GM03348 (cell line): ENCODE data around the gene PARG.
"Not testable (repeated sequence)": the region's sequence is repeated elsewhere in the genome, so short reads cannot be mapped to it uniquely, and the experiment has no call there.

Experiments used
- DNase-seq: peaks from one replicate; pipeline ENCODE4 v3.0.0; 2012; ENCODE audit warnings: low spot score

PARG gene

DNA sequence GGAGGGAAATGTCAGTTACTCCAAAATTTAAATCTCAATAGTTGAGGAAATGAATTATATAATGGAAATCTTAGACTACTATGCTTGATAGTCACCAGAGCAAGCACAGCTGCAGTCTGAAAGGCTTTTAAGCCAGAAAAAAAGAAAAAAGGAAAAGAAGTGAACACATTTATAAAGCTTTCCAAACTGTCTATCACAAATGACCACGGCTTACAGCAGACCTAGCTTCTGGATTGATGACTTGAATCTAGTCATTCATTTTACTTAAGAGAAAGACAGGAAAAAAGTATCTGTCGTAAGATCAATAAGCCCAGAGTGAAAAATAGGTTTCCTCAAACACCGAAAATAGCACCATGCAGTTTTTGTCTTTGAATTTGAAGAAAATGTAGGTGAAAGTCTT lies 111.8 kb downstream of the PARG start:
- DNase-seq = no peak

DNA sequence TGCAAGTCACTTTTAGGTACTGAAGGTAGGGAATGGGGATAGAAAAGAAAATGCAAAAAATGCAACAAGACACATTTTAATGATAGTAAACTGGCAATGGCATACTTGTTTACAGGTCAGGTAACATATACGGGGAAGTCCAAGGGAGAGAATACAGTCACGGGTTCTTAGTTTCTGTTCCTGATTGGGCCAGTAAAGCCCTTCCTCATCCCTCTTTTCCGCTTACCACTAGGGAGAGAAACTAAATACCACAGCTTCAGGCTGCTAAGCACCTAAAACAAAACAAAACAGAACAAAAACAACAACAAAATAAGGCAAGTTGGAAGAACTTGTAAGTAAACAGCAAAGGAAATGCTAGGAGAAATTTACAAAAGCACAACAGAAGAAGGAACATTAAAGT lies 114.5 kb downstream of the PARG start:
- no peak for DNase-seq

DNA sequence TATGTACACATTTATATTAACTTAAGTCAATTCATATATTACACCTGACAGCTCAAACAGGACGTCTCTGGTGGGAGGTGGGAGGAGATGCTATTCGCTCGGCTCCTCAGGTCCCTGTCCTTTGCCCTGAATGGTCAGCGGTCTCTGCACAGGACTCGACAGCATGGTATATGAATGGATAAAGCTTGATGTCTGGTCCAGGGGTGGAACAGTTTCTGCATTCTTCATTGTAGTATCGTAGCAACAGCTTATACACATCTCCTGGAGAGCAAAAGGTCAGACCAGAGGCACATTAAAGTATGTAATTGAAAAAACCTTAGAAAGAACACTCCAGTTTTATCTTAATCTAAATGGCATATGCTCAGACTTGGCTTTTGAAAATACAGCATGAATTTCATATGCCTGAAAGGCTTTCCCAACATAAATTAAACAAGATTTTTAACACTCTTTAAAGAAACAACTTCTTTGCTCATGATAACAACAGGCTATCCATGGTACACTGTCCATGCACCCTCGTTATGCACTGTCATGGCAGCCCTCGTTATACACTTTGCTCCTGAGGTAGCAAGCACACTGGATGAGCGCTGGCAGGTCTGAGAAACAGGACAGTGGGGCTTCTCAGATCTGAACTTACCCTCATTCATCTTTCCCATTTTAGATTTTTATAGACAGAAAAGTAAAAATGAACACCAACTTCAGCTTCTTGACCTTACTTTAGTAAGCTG lies 122.4 kb downstream of the PARG start:
- DNase-seq = no peak

DNA sequence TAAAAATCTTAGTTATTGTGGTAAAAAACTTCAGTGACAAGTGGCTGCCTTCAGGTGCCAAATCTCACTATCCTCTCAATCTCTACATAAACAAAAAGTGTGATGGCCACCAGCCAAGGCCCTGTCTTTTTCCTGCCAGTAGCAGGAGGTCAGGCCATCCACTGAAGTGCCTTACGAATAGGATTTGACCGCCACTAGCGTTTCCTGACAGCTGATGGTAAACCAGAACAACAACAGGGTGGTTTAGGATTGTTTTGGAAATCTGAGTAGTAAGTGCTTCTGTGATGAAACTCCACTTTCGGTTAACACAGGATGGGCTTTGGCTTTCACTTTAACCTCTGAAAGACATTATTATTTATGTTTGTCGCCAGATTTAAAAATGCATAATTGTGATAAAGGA lies 124.0 kb downstream of the PARG start:
- no peak for DNase-seq

DNA sequence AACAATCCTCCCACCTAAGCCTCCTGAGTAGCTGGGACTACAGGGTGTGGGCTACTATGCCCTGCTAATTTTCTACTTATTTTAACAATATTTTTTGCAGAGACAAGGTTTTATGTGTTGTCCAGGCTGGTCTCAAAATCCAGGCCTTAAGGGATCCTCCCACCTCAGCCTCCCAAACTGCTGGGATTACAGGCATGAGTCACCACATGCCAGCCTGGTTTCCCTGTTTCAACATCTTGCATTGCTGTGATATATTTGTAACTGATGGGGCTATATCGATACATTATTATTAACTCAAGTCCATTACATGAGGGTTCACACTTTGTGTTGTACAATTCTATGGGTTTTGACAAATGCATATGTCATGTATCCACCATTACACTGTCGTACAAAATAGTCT lies 137.8 kb downstream of the PARG start:
- no peak for DNase-seq

DNA sequence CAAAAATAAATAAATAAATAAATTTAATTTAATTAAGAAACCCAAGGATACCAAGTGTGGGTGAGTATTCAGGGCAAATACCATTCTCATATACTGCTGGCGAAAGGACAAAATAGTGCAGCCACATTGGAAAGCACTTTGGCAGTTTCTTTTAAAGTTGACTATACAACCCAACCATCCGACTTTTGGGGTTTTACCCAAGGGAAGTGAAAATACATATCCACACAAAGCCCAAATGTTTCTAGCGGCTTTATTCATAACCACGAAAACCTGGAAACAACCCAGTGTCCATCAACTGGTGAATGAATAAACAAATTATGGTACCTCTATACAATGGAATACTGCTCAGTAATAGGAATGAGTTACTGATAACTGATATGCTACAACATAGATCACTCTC lies 143.6 kb downstream of the PARG start:
- no peak for DNase-seq

DNA sequence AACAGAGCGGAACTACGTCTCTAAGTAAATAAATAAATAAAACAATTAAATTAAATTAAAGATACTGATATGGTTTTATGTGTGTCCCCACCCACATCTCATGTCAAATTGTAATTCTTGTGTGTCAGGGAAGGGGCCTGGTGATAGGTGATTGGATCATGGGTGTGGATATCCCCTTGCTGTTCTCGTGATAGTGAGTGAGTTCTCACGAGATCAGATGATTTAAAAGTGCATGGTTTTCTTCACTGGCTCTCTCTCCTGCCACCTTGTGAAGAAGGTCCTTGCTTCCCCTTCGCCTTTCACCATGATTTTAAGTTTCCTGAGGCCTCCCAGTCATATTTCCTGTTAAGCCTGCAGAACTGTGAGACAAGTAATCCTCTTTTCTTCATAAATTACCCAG lies 150.7 kb downstream of the PARG start:
- DNase-seq = no peak

DNA sequence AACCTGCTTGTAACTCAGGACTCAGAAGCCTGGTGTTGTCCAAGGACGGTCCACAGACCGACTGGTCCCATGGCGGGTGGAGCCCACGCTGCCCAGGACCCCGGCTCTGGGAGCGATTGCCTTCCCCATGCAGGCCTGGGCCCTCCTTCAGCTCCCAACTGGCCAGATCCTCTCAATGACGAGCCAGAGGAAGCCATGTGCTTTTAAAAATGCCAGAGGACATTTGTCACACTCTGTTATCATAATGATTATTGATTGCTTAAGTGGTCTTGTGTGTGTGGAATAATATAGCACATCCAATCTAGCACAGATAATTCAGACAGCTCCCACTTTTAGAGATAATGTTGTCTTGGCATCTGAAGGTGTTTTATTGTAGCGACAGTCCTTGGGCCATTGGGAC lies 157.1 kb downstream of the PARG start:
- no peak for DNase-seq

DNA sequence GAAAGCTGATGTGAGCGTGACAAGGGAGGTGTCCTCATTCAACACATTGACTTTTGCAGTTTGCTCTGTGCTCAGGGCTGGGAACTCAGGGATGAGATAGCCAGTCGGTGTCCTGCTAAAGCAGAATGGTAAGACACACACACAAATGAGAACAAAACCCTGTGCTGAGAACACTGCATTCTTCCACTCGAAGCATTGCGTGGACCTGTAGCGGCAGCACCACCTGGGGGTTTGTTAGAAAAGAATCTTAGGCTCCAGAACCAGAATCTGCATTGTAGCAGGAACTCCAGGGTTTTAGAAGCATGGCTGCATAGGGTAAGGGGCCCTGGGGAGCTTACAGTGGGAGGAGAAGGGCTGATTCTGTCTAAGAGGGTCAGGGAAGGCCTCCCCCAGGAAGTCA lies 158.2 kb downstream of the PARG start:
- DNase-seq = no peak

DNA sequence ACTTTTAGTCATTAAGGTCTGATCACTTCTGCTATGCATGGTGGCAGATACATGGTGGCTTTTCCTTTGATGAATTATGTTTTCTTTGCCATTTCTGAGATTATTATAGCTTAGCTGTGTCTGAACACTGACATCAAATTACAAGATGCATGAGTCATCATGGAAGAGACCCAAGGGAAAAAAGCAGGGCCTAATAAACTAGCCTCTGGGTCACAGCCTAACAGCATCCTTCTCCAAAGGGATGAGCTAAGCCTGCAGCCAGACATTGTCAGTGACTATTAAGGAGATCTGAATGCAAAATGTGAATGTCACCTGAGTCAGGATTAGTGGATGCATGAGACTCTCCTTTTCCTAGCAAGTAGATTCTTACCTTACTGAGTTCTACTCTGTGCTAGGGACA lies 160.6 kb downstream of the PARG start:
- DNase-seq = no peak

DNA sequence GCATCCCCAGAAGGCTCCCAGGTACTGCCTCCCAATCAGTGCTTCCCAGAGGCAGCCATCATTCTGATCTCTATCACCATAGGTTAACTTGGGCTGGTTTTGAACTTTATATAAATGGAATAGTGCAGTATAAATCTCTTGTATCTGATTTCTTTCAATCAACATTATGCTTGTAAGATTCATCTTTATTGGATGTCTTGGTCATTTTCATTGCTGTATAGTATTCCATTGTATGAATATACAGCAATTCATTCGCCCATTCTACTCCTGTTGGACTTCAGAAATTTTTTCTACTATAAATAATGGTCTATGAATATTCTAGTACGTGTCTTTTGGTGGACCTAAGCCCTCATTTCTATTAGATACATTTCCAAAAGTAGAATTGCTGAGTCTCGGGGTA lies 163.6 kb downstream of the PARG start:
- no peak for DNase-seq

DNA sequence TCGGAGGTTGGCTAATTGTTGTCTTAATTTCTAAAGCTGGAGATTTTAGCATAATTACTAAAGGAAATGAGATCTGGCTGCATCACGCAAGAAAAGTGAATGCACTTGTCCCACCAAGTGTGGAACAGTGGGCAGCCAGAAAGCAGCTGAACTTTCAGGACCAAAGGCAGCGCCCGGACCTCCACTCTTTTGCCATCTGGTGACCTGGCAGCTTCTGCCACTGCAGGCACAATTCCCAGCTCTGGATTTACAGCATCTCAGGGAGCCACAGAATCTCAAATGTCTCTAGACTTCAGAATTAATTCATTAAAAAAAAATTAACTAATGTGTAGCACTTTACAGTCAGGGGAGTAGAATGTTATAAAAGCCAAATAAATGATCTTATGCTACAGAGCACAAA lies 165.0 kb downstream of the PARG start:
- DNase-seq = no peak

DNA sequence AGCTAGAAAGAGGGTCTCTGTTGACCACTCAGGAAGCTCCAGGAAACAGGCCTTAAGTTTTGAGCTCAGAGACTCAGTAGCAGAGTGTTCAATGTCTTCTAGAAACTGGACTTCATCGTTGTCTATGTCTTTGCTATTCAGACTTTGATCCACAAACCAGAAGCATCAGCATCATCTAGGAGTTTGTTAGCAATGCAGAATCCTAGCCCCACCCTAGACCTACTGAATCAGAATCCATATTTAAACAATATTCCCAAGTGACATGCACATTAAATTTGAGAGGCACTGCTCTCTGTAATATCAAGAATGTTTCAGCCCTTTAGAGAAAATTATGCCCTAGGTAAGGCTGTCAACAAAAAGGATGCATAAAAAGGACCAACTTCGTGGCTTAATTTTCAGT lies 166.8 kb downstream of the PARG start:
- no peak for DNase-seq

DNA sequence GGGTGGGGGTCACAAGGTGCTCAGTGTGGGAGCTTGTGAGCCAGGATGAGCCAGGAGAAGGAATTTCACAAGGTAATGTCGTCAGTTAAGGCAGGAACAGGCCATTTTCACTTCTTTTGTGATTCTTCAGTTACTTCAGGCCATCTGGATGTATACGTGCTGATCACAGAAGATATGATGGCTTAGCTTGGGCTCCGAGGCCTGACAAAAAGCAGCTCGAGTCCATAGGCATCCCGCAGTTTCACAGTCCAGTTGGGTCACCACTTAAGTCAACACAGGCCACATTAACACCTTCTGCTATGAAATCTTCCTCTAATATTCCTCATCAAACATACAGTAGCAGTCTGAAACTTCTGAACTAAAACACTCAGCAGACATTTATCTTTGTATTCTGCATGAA lies 168.9 kb downstream of the PARG start:
- DNase-seq = not testable (repeated sequence)

DNA sequence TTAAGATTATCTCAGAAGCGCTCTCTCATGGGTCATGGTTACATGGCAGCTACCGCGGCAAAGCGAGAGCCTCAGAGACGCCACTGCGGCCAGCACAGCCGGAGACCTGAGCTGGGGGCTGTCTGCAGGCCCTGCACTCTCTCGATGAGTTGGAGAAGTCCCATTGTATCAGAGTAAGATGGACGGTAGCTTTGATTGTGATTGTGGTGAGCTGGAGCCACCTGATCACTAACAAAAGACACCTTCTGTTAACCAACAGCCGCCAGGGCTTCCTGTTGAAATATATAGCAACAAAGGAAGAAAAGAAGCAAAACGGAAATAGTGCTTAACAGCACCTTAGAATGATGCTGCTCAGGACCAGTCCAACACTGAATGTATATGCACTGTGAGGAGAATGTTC lies 170.8 kb downstream of the PARG start:
- DNase-seq = not testable (repeated sequence)

DNA sequence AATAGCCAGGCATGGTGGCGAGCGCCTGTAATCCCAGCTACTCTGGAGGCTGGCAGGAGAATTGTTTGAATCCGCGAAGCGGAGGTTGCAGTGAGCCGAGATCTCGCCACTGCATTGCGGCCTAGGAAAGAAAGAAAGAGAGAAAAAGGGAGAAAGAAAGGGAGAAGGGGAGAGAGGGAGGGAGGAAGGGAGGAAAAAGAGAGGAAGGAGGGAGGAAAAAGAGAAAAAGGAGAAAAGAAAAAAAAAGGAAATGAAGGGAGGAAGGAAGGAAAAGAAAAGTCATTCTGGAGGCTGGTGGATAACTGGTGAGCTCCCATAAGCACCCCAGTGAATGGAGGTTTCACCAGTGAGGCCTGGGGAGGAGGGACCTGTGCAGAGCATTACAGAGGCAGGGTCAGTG lies 172.1 kb downstream of the PARG start:
- DNase-seq = peak; percentile 6

DNA sequence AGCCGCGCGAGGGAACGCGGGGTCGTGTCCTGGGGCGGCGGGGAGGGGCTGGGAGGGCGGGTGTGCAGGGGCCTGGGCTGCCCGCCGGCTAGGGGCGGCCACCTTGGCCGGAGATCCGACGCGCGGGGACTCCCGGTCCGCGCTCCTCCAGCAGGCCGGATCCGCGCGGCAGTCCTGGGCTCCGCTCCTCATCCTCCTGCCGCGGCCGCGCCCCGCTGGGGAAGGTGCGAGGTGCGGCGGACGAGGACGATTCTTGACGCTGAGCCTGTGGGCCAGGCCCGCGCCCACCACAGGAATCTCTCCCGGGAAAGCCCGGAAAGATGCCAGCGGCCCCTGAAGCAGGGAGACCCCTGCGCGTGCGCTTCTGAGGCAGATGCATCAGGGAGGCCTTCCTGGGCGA lies 173.1 kb downstream of the PARG start:
- peak; percentile 5 for DNase-seq

DNA sequence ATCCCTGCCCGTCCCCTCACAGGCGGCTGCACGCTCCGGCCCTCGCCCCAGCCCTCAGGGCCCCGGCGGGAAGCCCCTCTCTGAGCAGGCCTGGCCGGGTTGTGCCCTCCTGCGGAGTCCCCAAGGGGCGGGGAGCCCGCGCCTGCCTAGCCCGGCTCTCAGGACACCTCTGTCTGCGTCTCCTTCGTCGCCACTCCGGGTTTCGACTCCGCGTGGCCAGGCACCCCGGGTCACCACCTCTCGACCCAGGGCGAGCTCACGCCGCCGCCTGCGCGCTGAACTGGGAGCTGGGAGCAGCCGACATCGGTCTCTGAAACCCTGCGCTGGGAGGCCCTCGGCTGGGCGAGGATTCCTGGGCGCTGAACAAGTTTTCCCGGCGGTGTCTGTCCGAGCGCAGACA lies 173.5 kb downstream of the PARG start:
- DNase-seq = peak; percentile 4
